Measurements from ENCODE around the gene ITGBL1. TPM values are rescaled to one million over a fixed set of nuclear protein-coding genes. Genes with fewer than 3 reads are reported as not detected.
A peak's percentile ranks its signal among the peaks of the same experiment; 100 is the strongest.

Gene ITGBL1
- total and polyA plus RNA-seq, 2 of the 4 experiments (the other 2 are of a cell fraction), result 22.2 to 24.2 TPM

- no peak overlapping the region for H3K23ac ChIP-seq (ENCODE audit: low read depth, low read length)
- H3K9me3 ChIP-seq (ENCODE audit: control insufficient read depth, insufficient read depth, low read length), result no peaks in the 10 kb centered on the region
- H3K79me1 ChIP-seq (ENCODE audit: low read depth in 1 of 2, low read length in 2 of 2), result no peaks in the 10 kb centered on the region
- no peak overlapping the region for H2BK5ac ChIP-seq (ENCODE audit: low read depth, low read length, poor library complexity, severe bottlenecking)
- DNase-seq (peak; percentile 7), ATAC-seq (ENCODE audit: low read depth) (peak; percentile 78)
- H3K27ac ChIP-seq (ENCODE audit: insufficient read depth, low read length), result no peak overlapping the region
- no peaks in the 10 kb centered on the region for H3K9me1 ChIP-seq (ENCODE audit: insufficient read depth, low read length)
- H3K4me1 ChIP-seq (ENCODE audit: control insufficient read depth, insufficient read depth, low read length), result peaks cover 4% of the 10 kb centered on the region
- H3K18ac ChIP-seq (ENCODE audit: low read depth, low read length), result no peak overlapping the region
- no peak overlapping the region for H2BK15ac ChIP-seq (ENCODE audit: low read depth, low read length)
- H3K4me2 ChIP-seq (ENCODE audit: low read depth, low read length), result no peak overlapping the region
- H4K20me1 ChIP-seq (ENCODE audit: insufficient read depth, low read length), result no peaks in the 10 kb centered on the region
- no TSS peak for BruUV-seq (replicated peaks)
- ChIA-PET CTCF (interaction anchor here (0.6 to 0.7 kb wide), 2 partner anchors 20 to 307 kb away, joined by 3 to 5 read pairs; no protein-coding TSS in a partner anchor), POLR2A (ENCODE audit: unreplicated experiment) (no interaction called here)
- no peak overlapping the region for H2BK20ac ChIP-seq (ENCODE audit: low read depth, low read length)
- H3K36me3 ChIP-seq (ENCODE audit: control insufficient read depth, insufficient read depth, low read length), result no peaks in the 10 kb centered on the region
- intact Hi-C loops (cut with micrococcal nuclease) (no loop called here), dilution Hi-C loops (cut with HindIII; ENCODE audit: low sequenced_read_pairs, unreplicated experiment) (no loop called here), in situ Hi-C loops (cut with MboI; ENCODE audit: low sequenced_read_pairs) (no loop called here)
- TF ChIP-seq RAD21 (IDR thresholded peaks at IDR 0.05; ENCODE audit: low read length), result no peak
- TF ChIP-seq USF2 (IDR thresholded peaks at IDR 0.05; ENCODE audit: low read depth, low read length), result no peak
- TF ChIP-seq MAZ (IDR thresholded peaks at IDR 0.05; ENCODE audit: borderline replicate concordance, low read depth, low read length), result no peak
- TF ChIP-seq RFX5 (IDR thresholded peaks at IDR 0.05; ENCODE audit: low read depth, low read length), result no peak
- no peak for TF ChIP-seq CHD1 (IDR thresholded peaks at IDR 0.05; ENCODE audit: low read depth, low read length)
- TF ChIP-seq BHLHE40 (IDR thresholded peaks at IDR 0.05; ENCODE audit: low read depth, low read length), result no peak
- no peak for TF ChIP-seq SMC3 (IDR thresholded peaks at IDR 0.05; ENCODE audit: low read depth, low read length)
- TF ChIP-seq, protein P1, sequence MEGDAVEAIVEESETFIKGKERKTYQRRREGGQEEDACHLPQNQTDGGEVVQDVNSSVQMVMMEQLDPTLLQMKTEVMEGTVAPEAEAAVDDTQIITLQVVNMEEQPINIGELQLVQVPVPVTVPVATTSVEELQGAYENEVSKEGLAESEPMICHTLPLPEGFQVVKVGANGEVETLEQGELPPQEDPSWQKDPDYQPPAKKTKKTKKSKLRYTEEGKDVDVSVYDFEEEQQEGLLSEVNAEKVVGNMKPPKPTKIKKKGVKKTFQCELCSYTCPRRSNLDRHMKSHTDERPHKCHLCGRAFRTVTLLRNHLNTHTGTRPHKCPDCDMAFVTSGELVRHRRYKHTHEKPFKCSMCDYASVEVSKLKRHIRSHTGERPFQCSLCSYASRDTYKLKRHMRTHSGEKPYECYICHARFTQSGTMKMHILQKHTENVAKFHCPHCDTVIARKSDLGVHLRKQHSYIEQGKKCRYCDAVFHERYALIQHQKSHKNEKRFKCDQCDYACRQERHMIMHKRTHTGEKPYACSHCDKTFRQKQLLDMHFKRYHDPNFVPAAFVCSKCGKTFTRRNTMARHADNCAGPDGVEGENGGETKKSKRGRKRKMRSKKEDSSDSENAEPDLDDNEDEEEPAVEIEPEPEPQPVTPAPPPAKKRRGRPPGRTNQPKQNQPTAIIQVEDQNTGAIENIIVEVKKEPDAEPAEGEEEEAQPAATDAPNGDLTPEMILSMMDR (conservative IDR thresholded peaks at IDR 0.05; ENCODE audit: low read depth, low read length), result no peak
- TF ChIP-seq MXI1 (IDR thresholded peaks at IDR 0.05; ENCODE audit: borderline replicate concordance, low read depth, low read length), result no peak
- no peak for TF ChIP-seq ELK1 (IDR thresholded peaks at IDR 0.05; ENCODE audit: borderline replicate concordance, low read depth, low read length)
- no peak for TF ChIP-seq POLR2A (IDR thresholded peaks at IDR 0.05; ENCODE audit: low read depth, low read length)
- TF ChIP-seq RCOR1 (IDR thresholded peaks at IDR 0.05; ENCODE audit: insufficient replicate concordance, low read length), result no peak
- no peak for TF ChIP-seq MAFK (IDR thresholded peaks at IDR 0.05; ENCODE audit: low read depth, low read length)
- TF ChIP-seq CEBPB (IDR thresholded peaks at IDR 0.05; ENCODE audit: low read depth, low read length), result no peak
- H2BK120ac ChIP-seq (ENCODE audit: low read depth, low read length), result no peak overlapping the region
- no peak overlapping the region for H4K5ac ChIP-seq (ENCODE audit: low read depth, low read length)
- H3K27me3 ChIP-seq (ENCODE audit: control insufficient read depth, insufficient read depth, low read length), result no peaks in the 10 kb centered on the region
- no peak overlapping the region for H2AK5ac ChIP-seq (ENCODE audit: low read depth, low read length)
- H2AFZ ChIP-seq (replicated peaks; ENCODE audit: low read length, poor library complexity), result no peak overlapping the region
- H3K4me3 ChIP-seq (ENCODE audit: insufficient read depth, low read depth, low read length), result no peak overlapping the region
- no peak overlapping the region; the same call in 1 of the 2 replicates for H4K91ac ChIP-seq (ENCODE audit: insufficient read depth, low read depth, low read length)
- H3K9ac ChIP-seq (ENCODE audit: low read depth, low read length), result no peak overlapping the region
- H2AK9ac ChIP-seq (replicated peaks; ENCODE audit: low read depth, low read length, poor library complexity), result no peak overlapping the region
- no CpG with 5 or more reads among the region's 3 CpGs for WGBS, 2 experiments (ENCODE audit: extremely low coverage in 2 of 2, insufficient read length in 1 of 2)
- H3K56ac ChIP-seq (ENCODE audit: extremely low read depth, insufficient read depth, low read length), result no peak overlapping the region
- no peak overlapping the region for H3K14ac ChIP-seq (replicated peaks; ENCODE audit: low read depth, low read length)
- H4K8ac ChIP-seq (ENCODE audit: low read depth in 2 of 2, low read length in 2 of 2), result no peak overlapping the region
- no peak overlapping the region for H3K4ac ChIP-seq (ENCODE audit: low read depth, low read length)
These were observed 104.2 kb downstream of the ITGBL1 start for GRCh38 chr13:101556676-101557123.

All from IMR-90 (cell line).